HG03103 (cell line): ENCODE data around the gene SFTPD.
"Not testable (repeated sequence)": the region's sequence is repeated elsewhere in the genome, so short reads cannot be mapped to it uniquely, and the experiment has no call there.

Source experiments
- ATAC-seq: cut with Tn5 transposase; IDR thresholded peaks from one replicate; pipeline ENCODE4 v1.9.1; 2021; ENCODE audit warnings: low read depth; ENCODE audit not compliant: unreplicated experiment

Gene SFTPD

DNA sequence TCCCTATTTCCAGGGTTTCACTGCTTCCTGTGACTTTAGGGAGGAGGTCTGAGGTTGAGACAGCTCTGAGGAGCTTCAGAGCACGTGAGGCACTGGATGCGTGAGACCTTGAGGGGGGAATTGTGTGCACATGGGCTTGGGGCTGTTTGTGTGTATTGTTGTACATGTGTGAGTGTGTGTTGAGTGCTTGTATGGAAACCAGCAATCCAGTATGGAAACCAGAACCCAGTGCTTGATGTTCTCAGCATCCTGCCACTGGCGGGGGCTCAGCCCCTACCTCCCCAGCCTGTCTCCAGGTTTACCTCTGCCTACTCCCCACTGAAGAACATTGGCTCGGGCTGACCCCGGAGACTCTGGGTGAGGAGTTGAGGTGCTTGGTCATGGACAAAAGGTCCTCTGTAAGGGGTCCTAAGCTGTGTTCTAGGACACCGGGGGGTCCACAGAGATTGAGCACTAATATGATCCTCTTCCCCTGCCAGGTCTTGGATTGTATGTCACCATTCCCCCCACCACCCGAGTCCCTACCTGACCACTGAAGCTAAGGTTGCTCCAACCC lies 20.8 kb downstream of the SFTPD start:
- ATAC-seq, result no peak

- no peak for ATAC-seq
Measured at GRCh38 chr10:79927111-79927828, 21.6 kb downstream of the SFTPD start.

- ATAC-seq, result no peak
Measured at GRCh38 chr10:79926037-79926436, 22.9 kb downstream of the SFTPD start.

DNA sequence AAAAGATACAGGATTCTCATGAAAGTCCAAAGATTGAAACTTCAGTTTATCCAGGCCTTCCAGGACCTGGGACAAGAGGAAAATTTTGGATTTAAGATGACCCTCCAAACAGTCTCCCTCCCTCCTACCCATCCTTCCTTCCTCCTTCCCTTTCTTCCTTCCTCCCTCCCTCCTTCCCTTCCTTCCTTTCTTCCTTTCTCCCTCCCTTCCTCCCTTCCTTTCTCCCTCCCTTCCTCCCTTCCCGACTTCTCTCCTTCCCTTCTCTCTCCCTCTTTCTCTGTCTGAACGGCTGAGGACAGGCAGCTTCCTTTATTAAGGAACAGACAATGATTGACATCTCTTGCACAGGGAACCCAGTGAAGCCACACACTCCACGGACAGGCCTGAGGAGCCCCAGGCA lies 23.3 kb downstream of the SFTPD start:
- ATAC-seq, result no peak

GRCh38 chr10:79923669-79924068 lies 25.2 kb downstream of the SFTPD start:
- ATAC-seq, result no peak

DNA sequence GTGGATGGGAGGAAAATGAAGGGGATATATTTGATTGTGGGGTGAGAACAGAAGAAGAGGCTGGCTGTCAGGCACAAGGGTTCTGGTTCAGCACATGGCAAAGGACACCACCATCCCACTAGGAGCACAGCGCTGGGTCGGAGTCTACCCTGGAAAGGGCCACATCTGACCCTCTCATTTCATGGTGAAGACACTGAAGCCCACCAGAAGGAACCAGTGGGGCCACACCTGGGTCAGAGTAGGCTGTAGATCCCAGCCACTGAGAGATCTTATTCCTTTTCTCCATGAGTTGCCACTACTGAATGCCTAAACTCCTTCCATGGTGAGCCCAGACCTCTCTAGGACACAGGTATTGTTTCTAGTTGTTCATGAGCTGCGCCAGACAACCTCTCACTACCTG lies 25.8 kb downstream of the SFTPD start:
- ATAC-seq, result no peak

DNA sequence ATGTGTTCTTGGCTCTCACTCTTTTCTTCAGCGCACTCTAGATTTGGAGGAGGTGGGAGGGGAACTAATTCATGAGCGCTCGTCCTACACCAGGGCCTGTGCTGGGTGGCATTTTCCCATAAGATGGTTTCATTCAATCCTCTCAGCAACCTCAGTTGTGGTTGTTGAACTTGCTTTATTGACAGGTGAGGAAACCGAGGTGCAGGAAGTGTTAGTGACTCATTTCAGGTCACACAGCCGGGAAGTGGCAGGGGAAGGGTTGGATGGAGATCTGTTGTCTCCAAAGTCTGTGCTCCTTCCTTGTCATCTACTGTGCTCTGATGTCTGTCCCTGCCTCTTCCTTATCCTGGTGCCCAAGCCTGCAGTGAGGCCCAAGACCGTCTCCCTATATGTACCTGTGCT lies 26.9 kb downstream of the SFTPD start:
- not testable (repeated sequence) for ATAC-seq

GRCh38 chr10:79915838-79916237 lies 33.1 kb downstream of the SFTPD start:
- not testable (repeated sequence) for ATAC-seq

DNA sequence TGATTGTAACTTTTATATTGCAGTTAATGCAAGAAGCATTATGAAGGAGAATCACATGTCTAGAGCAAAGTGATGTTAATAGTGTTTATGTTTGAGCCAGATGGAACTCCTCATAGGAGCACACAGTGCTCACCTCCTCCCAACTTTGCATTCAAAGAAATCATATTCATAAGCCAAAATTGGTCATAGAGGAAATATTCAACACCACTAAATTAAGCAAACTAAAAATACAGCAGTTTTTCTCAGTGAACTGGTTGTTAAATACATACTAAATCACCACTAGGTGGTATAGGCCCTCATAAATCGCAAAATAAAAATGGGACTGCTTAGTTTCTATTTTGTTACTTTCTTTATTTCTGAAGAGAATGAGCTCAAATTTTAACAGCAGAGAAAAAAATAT lies 34.4 kb downstream of the SFTPD start:
- ATAC-seq, result not testable (repeated sequence)

- ATAC-seq, result no peak
Measured at GRCh38 chr10:79910836-79911235, 38.1 kb downstream of the SFTPD start.

DNA sequence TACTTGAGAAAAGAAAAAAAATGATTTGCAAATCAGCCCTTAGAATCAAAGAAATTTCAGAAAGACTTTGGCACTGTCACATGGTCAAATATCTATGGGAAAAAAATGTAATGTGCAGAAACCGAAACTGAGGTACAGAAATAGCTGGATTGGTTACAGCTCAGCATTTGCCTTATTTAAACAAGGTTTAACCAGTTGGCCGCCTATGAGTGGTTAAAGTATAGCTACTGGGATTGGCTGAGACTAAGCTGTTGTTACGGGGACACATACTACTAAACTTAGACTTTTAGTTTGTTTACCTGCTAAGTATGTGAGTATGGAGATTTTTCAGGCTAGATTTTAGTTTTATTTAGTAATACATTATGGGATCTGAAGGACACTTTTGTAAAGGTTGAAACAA lies 38.6 kb downstream of the SFTPD start:
- peak; percentile 70 for ATAC-seq

GRCh38 chr10:79905322-79906314 lies 43.3 kb downstream of the SFTPD start:
- no peak for ATAC-seq

- peak; percentile 66 for ATAC-seq
Measured at GRCh38 chr10:79904671-79905321, 44.1 kb downstream of the SFTPD start.

- ATAC-seq, result not testable (repeated sequence)
Measured at GRCh38 chr10:79901571-79901970, 47.3 kb downstream of the SFTPD start.

DNA sequence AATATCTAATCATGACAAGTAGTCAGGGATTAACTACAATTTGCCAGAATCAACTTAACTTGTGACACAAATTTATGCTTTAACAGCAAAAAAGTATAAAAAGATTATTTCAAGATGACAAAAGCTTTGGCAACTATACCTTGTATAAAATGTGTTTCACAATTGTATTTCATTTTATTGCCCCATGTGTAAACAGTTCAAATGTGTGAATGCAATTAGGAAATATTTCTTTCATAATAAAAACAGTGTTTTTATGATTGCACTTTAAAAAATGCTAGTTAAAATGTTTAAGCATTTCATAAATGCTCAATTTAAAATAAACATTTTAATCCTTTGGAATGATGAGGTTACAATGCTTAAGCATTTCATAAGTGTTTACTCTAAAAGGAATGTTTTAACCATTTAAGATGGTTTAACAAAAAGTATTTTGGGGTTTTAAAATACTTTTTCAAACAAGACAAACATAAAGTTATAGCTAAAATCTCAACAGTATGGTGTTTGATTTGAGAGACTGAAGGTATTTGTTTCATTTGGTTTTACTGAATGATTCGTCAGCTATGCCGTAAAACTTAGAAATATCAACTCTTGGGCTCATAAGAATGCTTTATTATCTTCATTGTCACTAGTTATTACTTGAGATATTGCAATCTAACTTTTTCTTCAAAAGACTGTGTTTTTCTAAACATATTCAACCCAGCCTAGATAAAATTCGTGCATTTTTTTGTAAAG lies 50.1 kb downstream of the SFTPD start:
- ATAC-seq, result no peak

DNA sequence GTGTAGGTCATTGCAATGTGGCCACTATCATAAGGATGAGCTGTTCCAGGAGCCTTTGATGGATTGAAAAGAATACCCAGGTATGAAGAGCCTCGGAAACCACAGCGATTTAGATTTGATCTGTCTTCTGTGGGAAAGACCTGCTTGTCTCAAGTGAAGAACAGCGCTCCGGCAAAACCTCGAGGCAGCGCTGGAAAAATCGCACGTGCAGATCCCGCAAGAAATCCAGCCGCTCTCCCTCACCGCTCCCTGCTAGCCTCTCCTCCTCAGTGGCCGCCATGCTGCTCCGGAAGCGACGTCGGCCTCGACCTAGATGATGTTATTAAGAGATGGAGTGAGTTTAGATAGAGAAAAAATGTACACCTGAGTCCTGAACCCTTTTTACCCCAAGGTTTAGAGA lies 56.0 kb downstream of the SFTPD start:
- ATAC-seq, result not testable (repeated sequence)

DNA sequence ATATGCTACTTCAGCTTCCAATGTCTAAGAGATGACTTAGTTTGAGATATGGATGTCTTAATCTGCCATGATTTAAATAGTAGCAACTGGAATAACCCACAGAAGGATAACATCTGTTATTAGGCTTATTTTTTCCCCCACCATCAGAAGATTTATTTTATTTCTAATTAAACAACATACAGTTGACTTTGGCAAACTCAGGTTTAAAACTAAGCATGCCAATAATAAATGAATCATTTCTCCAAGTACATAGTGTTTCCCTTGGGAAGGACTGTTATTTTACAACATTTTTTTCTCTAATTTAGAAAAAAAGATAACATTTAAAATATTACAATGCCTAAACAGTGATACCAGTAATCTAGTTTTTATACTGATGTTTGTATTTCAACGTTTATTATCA lies 58.4 kb downstream of the SFTPD start:
- ATAC-seq, result no peak

GRCh38 chr10:79888984-79889383 lies 59.9 kb downstream of the SFTPD start:
- not testable (repeated sequence) for ATAC-seq
